Progenitor cell of endocrine pancreas (in vitro differentiated cells): ENCODE data around the gene FAM117A. TPM values are rescaled to one million over a fixed set of nuclear protein-coding genes. Genes with fewer than 3 reads are reported as not detected.

Source experiments
- DNase-seq: peaks from one replicate; pipeline ENCODE4 v3.0.0; 2021; ENCODE audit warnings: low spot score; ENCODE audit not compliant: unreplicated experiment
- H3K27ac Mint-ChIP-seq: 2 replicates; pipeline ENCODE4 v1.8.0; 2021; ENCODE audit warnings: mild to moderate bottlenecking, moderate library complexity, mixed read lengths
- H3K27me3 Mint-ChIP-seq: 2 replicates; pipeline ENCODE4 v1.8.0; 2021; ENCODE audit warnings: mixed read lengths
- H3K36me3 Mint-ChIP-seq: 2 replicates; pipeline ENCODE4 v1.8.0; 2022; ENCODE audit warnings: mixed read lengths; ENCODE audit not compliant: insufficient read depth
- H3K4me1 Mint-ChIP-seq: 2 replicates; pipeline ENCODE4 v1.8.0; 2021; ENCODE audit warnings: low read depth, mixed read lengths
- H3K4me3 Mint-ChIP-seq: 2 replicates; pipeline ENCODE4 v1.8.0; 2021; ENCODE audit warnings: low read depth, mild to moderate bottlenecking, moderate library complexity, mixed read lengths
- H3K9me3 Mint-ChIP-seq: 2 replicates; pipeline ENCODE4 v1.8.0; 2021; ENCODE audit warnings: low read depth, mixed read lengths
- CTCF ChIP-seq: fragments of 200-600 bp; sonication (generic); IDR thresholded peaks from one replicate; pipeline ENCODE4 v1.5.0; 2021; ENCODE audit warnings: antibody characterized with exemption, mild to moderate bottlenecking; ENCODE audit not compliant: unreplicated experiment
- total RNA-seq: library from RNA; stranded (reverse); gene quantifications from 2 replicates; pipeline ENCODE4 v1.2.1, GENCODE V29; 2021

Gene FAM117A
- total RNA-seq, 1 donor from 2014 or later = 20.2 TPM

- peaks cover 11% of the 10 kb centered on the region for H3K4me1 Mint-ChIP-seq
- H3K27me3 Mint-ChIP-seq = no peaks in the 10 kb centered on the region
- H3K4me3 Mint-ChIP-seq = no peak overlapping the region
- H3K9me3 Mint-ChIP-seq = no peaks in the 10 kb centered on the region
- H3K27ac Mint-ChIP-seq = no peak overlapping the region
- peaks cover 19% of the 10 kb centered on the region for H3K36me3 Mint-ChIP-seq
- DNase-seq = no peak
- peak; percentile 42 for TF ChIP-seq CTCF
Observed at GRCh38 chr17:49703557-49704277, 60.2 kb downstream of the FAM117A start.

DNA sequence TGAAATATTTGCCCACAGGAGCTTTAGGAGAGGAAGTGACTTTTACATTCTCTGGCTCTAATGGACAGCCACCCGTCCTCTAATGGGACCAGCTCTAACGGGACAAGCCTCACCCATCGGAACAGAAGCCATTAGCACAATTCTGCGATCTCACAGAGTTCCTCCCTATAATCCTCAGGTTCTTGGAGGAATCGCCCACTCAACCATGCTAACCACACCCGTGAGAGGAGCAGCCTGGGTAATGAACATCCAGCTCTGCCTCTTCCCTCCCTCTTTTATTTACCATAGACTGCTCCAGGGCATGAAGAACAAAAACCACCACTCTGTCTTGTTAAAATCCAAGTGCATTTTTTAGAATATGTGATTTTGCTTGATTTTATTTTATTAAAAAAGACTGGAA is 63.0 kb downstream of the FAM117A start:
- Mint-ChIP-seq H3K4me1 (peaks cover 1% of the 10 kb centered on the region), H3K27ac (no peak overlapping the region), H3K36me3 (peaks cover 19% of the 10 kb centered on the region), H3K27me3 (peaks cover 3% of the 10 kb centered on the region), H3K9me3 (no peaks in the 10 kb centered on the region), H3K4me3 (no peak overlapping the region)
- TF ChIP-seq CTCF = no peak
- no peak for DNase-seq

GRCh38 chr17:49699966-49700575 is 63.9 kb downstream of the FAM117A start:
- Mint-ChIP-seq H3K36me3 (peaks cover 16% of the 10 kb centered on the region), H3K9me3 (no peaks in the 10 kb centered on the region)
- DNase-seq = no peak

GRCh38 chr17:49698005-49698404 is 65.9 kb downstream of the FAM117A start:
- Mint-ChIP-seq H3K4me3 (no peak overlapping the region), H3K27me3 (peaks cover 14% of the 10 kb centered on the region), H3K36me3 (peaks cover 13% of the 10 kb centered on the region), H3K9me3 (no peaks in the 10 kb centered on the region), H3K27ac (no peak overlapping the region), H3K4me1 (peaks cover 4% of the 10 kb centered on the region)
- TF ChIP-seq CTCF = no peak
- no peak for DNase-seq

More at GRCh38 chr17:49699966-49700575, 63.9 kb downstream of the FAM117A start:
- peaks cover 6% of the 10 kb centered on the region for H3K27me3 Mint-ChIP-seq
- TF ChIP-seq CTCF = no peak
- peaks cover 3% of the 10 kb centered on the region for H3K4me1 Mint-ChIP-seq
- no peak overlapping the region for H3K4me3 Mint-ChIP-seq
- H3K27ac Mint-ChIP-seq = no peak overlapping the region

DNA sequence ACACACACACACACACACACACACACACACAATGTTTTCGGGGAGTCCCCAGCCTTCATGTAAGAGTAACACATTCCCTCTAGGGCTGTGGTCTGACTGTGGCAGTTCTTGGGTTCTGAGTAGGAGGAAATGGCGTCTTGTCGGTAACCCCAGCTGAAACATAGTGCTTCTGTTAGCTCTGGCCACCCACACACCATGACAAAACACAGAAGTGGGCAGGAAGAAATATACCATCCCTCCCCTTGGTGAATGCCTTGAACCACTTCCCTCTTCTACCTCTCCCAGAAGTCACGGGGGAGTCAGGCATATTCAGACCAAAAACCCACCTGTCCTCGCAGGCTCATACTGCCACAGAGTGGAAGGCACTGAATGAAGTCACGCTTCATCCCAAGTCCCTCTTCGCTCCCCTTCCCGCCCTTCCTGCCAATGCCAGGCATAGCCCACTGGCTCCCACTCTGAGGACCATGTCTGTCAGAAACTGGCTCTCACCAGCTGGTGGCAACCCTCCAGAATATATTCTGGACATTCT is 67.6 kb downstream of the FAM117A start:
- H3K9me3 Mint-ChIP-seq = no peaks in the 10 kb centered on the region
- peaks cover 4% of the 10 kb centered on the region for H3K4me1 Mint-ChIP-seq
- no peak for TF ChIP-seq CTCF
- H3K36me3 Mint-ChIP-seq = peaks cover 10% of the 10 kb centered on the region
- DNase-seq = no peak
- no peak overlapping the region for H3K4me3 Mint-ChIP-seq
- H3K27me3 Mint-ChIP-seq = peaks cover 22% of the 10 kb centered on the region
- no peak overlapping the region for H3K27ac Mint-ChIP-seq
